H9 (cell line): ENCODE results near the gene NEUROD2. TPM values are rescaled to one million over a fixed set of nuclear protein-coding genes. Genes with fewer than 3 reads are reported as not detected.

ENCODE experiments used
- DNase-seq: peaks from one replicate; pipeline ENCODE4 v3.0.0-alpha.2; 2017
- H2AFZ ChIP-seq: one replicate; pipeline ENCODE4 v1.6.1; 2013; ENCODE audit warnings: mild to moderate bottlenecking, low read length, control low read depth, moderate library complexity
- H2AK5ac ChIP-seq: 2 replicates; pipeline ENCODE4 v1.6.1; 2013; ENCODE audit warnings: low read length, control low read depth, mixed read lengths; ENCODE audit not compliant: insufficient read length
- H2BK120ac ChIP-seq: one replicate; pipeline ENCODE4 v1.6.1; 2013; ENCODE audit warnings: low read depth, mild to moderate bottlenecking, low read length, control low read depth, inconsistent platforms; ENCODE audit not compliant: poor library complexity, severe bottlenecking
- H2BK12ac ChIP-seq: 2 replicates; pipeline ENCODE4 v1.6.1; 2013; ENCODE audit warnings: low read length, control low read depth, mixed read lengths, low read depth; ENCODE audit not compliant: insufficient read length
- H2BK15ac ChIP-seq: 2 replicates; pipeline ENCODE4 v1.6.1; 2013; ENCODE audit warnings: low read depth, low read length, control low read depth
- H2BK20ac ChIP-seq: one replicate; pipeline ENCODE4 v1.6.1; 2013; ENCODE audit warnings: low read depth, mild to moderate bottlenecking, low read length, control low read depth, inconsistent platforms; ENCODE audit not compliant: poor library complexity, severe bottlenecking
- H2BK5ac ChIP-seq: 2 replicates; pipeline ENCODE4 v1.6.1; 2013; ENCODE audit warnings: low read length, control low read depth, mixed read lengths; ENCODE audit not compliant: insufficient read length
- H3K14ac ChIP-seq: 2 replicates; pipeline ENCODE4 v1.6.1; 2013; ENCODE audit warnings: low read length, control low read depth; ENCODE audit not compliant: insufficient read depth
- H3K18ac ChIP-seq: 2 replicates; pipeline ENCODE4 v1.6.1; 2013; ENCODE audit warnings: low read depth, mild to moderate bottlenecking, mixed read lengths, low read length, control low read depth; ENCODE audit not compliant: insufficient read length
- H3K23ac ChIP-seq: 2 replicates; pipeline ENCODE4 v1.6.1; 2013; ENCODE audit warnings: low read length, control low read depth, mixed read lengths, low read depth; ENCODE audit not compliant: insufficient read length
- H3K23me2 ChIP-seq: 2 replicates; pipeline ENCODE4 v1.6.1; 2013; ENCODE audit warnings: low read depth, mild to moderate bottlenecking, mixed read lengths, low read length, control low read depth; ENCODE audit not compliant: insufficient read length, poor library complexity, severe bottlenecking
- H3K27ac ChIP-seq: 2 replicates; pipeline ENCODE4 v1.5.1; 2013; ENCODE audit warnings: low read length, control low read depth, mixed read lengths, low read depth; ENCODE audit not compliant: insufficient read length
- H3K27me3 ChIP-seq: 2 replicates; pipeline ENCODE4 v1.6.1; 2013; ENCODE audit warnings: low read length, control low read depth, inconsistent platforms; ENCODE audit not compliant: insufficient read depth
- H3K4ac ChIP-seq: 2 replicates; pipeline ENCODE4 v1.6.1; 2013; ENCODE audit warnings: low read depth, mild to moderate bottlenecking, control low read depth, inconsistent platforms, low read length, moderate library complexity
- H3K4me1 ChIP-seq: 2 replicates; pipeline ENCODE4 v1.6.1; 2013; ENCODE audit warnings: low read length, control low read depth, inconsistent platforms; ENCODE audit not compliant: insufficient read depth
- H3K4me2 ChIP-seq: 2 replicates; pipeline ENCODE4 v1.6.1; 2013; ENCODE audit warnings: low read length, control low read depth, mixed read lengths; ENCODE audit not compliant: insufficient read length, insufficient read depth
- H3K56ac ChIP-seq: 2 replicates; pipeline ENCODE4 v1.6.1; 2013; ENCODE audit warnings: low read depth, mild to moderate bottlenecking, mixed read lengths, low read length, control low read depth; ENCODE audit not compliant: insufficient read length
- H3K79me1 ChIP-seq: 2 replicates; pipeline ENCODE4 v1.6.1; 2013; ENCODE audit warnings: low read depth, mild to moderate bottlenecking, moderate library complexity, low read length, control low read depth, inconsistent platforms; ENCODE audit not compliant: insufficient read depth, poor library complexity, severe bottlenecking
- H3K79me2 ChIP-seq: 2 replicates; pipeline ENCODE4 v1.6.1; 2013; ENCODE audit warnings: low read length, control low read depth, inconsistent platforms; ENCODE audit not compliant: insufficient read depth
- H3K9ac ChIP-seq: 2 replicates; pipeline ENCODE4 v1.6.1; 2013; ENCODE audit warnings: low read length, control low read depth, mixed read lengths; ENCODE audit not compliant: insufficient read length; ENCODE audit errors: extremely low read depth
- H3K9me3 ChIP-seq: one replicate; pipeline ENCODE4 v1.6.1; 2013; ENCODE audit warnings: low read depth, low read length, inconsistent platforms; ENCODE audit not compliant: control insufficient read depth
- H3T11ph ChIP-seq: one replicate; pipeline ENCODE4 v1.6.1; 2013; ENCODE audit warnings: mild to moderate bottlenecking, low read length, control low read depth, inconsistent platforms
- H4K20me1 ChIP-seq: one replicate; pipeline ENCODE4 v1.6.1; 2013; ENCODE audit not compliant: control insufficient read depth, insufficient read length, insufficient read depth
- H4K5ac ChIP-seq: 2 replicates; pipeline ENCODE4 v1.6.1; 2013; ENCODE audit warnings: low read depth, mild to moderate bottlenecking, mixed read lengths, low read length, control low read depth; ENCODE audit not compliant: insufficient read length
- H4K8ac ChIP-seq: replicated peaks from 2 replicates; pipeline ENCODE4 v1.6.1; 2013; ENCODE audit warnings: low read length, control low read depth, mixed read lengths, low read depth; ENCODE audit not compliant: insufficient read length
- H4K91ac ChIP-seq: 2 replicates; pipeline ENCODE4 v1.6.1; 2013; ENCODE audit warnings: low read depth, mild to moderate bottlenecking, moderate library complexity, mixed read lengths, low read length, control low read depth; ENCODE audit not compliant: insufficient read length
- H3K27ac Mint-ChIP-seq, 3 experiments: 2 replicates in 2 of 3; 3 replicates in 1 of 3; pipeline ENCODE4 v1.8.0; 2020 to 2021; ENCODE audit warnings: mixed read lengths in 3 of 3, mild to moderate bottlenecking in 1 of 3, moderate library complexity in 1 of 3
- H3K27me3 Mint-ChIP-seq: 2 replicates; pipeline ENCODE4 v1.8.0; 2021; ENCODE audit warnings: low read depth, mild to moderate bottlenecking, moderate library complexity, mixed read lengths
- H3K36me3 Mint-ChIP-seq, 3 experiments: 2 replicates in 2 of 3; 3 replicates in 1 of 3; pipeline ENCODE4 v1.8.0; 2020 to 2021; ENCODE audit warnings: low read depth in 3 of 3, mixed read lengths in 3 of 3; ENCODE audit not compliant: insufficient read depth in 1 of 3
- H3K4me1 Mint-ChIP-seq, 2 experiments: 2 replicates each; pipeline ENCODE4 v1.8.0; 2020; ENCODE audit warnings: mixed read lengths in 2 of 2
- H3K4me3 Mint-ChIP-seq, 2 experiments: 2 replicates in 1 of 2; 3 replicates in 1 of 2; pipeline ENCODE4 v1.8.0; 2020 to 2021; ENCODE audit warnings: mild to moderate bottlenecking in 2 of 2, mixed read lengths in 2 of 2, moderate library complexity in 1 of 2
- H3K9me3 Mint-ChIP-seq, 2 experiments: 2 replicates in 1 of 2; 3 replicates in 1 of 2; pipeline ENCODE4 v1.8.0; 2020; ENCODE audit warnings: mild to moderate bottlenecking in 2 of 2, mixed read lengths in 2 of 2, moderate library complexity in 1 of 2
- WGBS: extraction: QIAGEN DNeasy Blood & Tissue Kit; methylation state at CpG from one replicate; pipeline ENCODE4 v1.1.7; 2013; ENCODE audit warnings: missing lambda C conversion rate, low lambda C conversion rate, mixed read lengths; ENCODE audit not compliant: insufficient read length; ENCODE audit errors: extremely low coverage; 5-methylcytosine and 5-hydroxymethylcytosine counted together
- total RNA-seq: library from RNA; stranded (reverse); gene quantifications from 2 replicates; pipeline ENCODE4 v1.2.1, GENCODE V29; 2021
- TF ChIP-seq, protein P1 (sequence below): fragments of 200-600 bp; sonication (generic); conservative IDR thresholded peaks from 3 replicates; pipeline ENCODE4 v1.8.0; 2021; ENCODE audit warnings: antibody characterized with exemption, mild to moderate bottlenecking

NEUROD2 gene
- total RNA-seq, 1 experiment from 2014 or later: not detected

DNA sequence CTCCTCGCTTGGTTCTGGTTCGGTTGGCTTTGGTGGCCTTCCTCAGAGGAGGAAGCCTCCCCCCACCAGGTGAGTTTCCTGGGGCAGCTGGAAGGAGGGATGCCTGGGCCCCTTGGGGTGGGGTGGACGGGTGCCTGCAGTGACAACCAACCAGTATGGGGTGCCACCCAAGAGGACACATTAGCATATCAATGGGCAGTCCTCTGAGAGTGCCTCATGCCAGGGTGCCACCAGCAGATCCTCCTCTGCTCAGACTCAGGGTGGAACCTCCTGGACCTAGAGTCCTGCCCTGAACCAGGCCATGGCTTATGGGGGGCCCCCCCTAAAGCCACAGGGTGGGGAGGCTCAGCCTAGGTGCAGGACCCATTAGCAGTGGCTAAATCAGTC is 21.8 kb upstream of the NEUROD2 start:
- H2AFZ ChIP-seq: no peak overlapping the region
- no peak overlapping the region for H4K5ac ChIP-seq
- Mint-ChIP-seq H3K4me1 (peaks cover 65 to 80% of the 10 kb centered on the region in 2 experiments), H3K9me3 (no peaks in the 10 kb centered on the region; a peak in 1 of 5 replicates), H3K27ac (no peak overlapping the region), H3K27me3 (peaks cover 38% of the 10 kb centered on the region), H3K4me3 (no peak overlapping the region), H3K36me3 (no peaks in the 10 kb centered on the region; a peak in 1 of 7 replicates)
- H3K4me1 ChIP-seq: peaks cover 21% of the 10 kb centered on the region; the same call in 1 of the 2 replicates
- no peaks in the 10 kb centered on the region for H4K20me1 ChIP-seq
- no peaks in the 10 kb centered on the region for H3K79me2 ChIP-seq
- H3K79me1 ChIP-seq: no peaks in the 10 kb centered on the region
- H3K14ac ChIP-seq: no peak overlapping the region
- H3K23me2 ChIP-seq: peaks cover 13% of the 10 kb centered on the region
- TF ChIP-seq, protein P1, sequence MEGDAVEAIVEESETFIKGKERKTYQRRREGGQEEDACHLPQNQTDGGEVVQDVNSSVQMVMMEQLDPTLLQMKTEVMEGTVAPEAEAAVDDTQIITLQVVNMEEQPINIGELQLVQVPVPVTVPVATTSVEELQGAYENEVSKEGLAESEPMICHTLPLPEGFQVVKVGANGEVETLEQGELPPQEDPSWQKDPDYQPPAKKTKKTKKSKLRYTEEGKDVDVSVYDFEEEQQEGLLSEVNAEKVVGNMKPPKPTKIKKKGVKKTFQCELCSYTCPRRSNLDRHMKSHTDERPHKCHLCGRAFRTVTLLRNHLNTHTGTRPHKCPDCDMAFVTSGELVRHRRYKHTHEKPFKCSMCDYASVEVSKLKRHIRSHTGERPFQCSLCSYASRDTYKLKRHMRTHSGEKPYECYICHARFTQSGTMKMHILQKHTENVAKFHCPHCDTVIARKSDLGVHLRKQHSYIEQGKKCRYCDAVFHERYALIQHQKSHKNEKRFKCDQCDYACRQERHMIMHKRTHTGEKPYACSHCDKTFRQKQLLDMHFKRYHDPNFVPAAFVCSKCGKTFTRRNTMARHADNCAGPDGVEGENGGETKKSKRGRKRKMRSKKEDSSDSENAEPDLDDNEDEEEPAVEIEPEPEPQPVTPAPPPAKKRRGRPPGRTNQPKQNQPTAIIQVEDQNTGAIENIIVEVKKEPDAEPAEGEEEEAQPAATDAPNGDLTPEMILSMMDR: no peak
- H3K18ac ChIP-seq: no peak overlapping the region
- H2BK12ac ChIP-seq: no peak overlapping the region
- no peak overlapping the region for H3K27ac ChIP-seq
- H3K9me3 ChIP-seq: no peaks in the 10 kb centered on the region
- no peak for DNase-seq
- no peak overlapping the region for H4K91ac ChIP-seq
- no peak overlapping the region for H3K56ac ChIP-seq
- peaks cover 13% of the 10 kb centered on the region; the same call in 1 of the 2 replicates for H3K27me3 ChIP-seq
- no peak overlapping the region for H2BK15ac ChIP-seq
- H3K9ac ChIP-seq: no peak overlapping the region
- WGBS: no CpG with 5 or more reads among the region's 3 CpGs
- no peak overlapping the region for H3K23ac ChIP-seq
- no peak overlapping the region for H3K4ac ChIP-seq
- no peak overlapping the region for H2BK120ac ChIP-seq
- H2BK5ac ChIP-seq: no peak overlapping the region
- H3T11ph ChIP-seq: no peak overlapping the region
- no peak overlapping the region for H2AK5ac ChIP-seq
- H4K8ac ChIP-seq: no peak overlapping the region
- no peak overlapping the region for H2BK20ac ChIP-seq
- H3K4me2 ChIP-seq: no peak overlapping the region
